SK-N-SH (cell line): Measurements from ENCODE around the gene ACSBG1. TPM values are rescaled to one million over a fixed set of nuclear protein-coding genes. Genes with fewer than 3 reads are reported as not detected.

Experiments used
- CTCF ChIA-PET: fragments of 300-600, 350-600 bp; formaldehyde crosslinking; extraction: SDS; loops from one replicate; lab custom pipeline; 2021; lab: Yijun Ruan, JAX
- POLR2A ChIA-PET: fragments of 350-600 bp; sonication (Branson Sonifier 250); formaldehyde crosslinking; extraction: SDS; loops from one replicate; lab custom pipeline; 2020; ENCODE audit warnings: antibody characterized with exemption, inconsistent platforms; lab: Yijun Ruan, JAX
- DNase-seq: peaks from one replicate; pipeline ENCODE4 v3.0.0; 2012
- H2AFZ ChIP-seq: fragments of 200-600 bp; sonication (generic); 2 replicates; pipeline ENCODE4 v1.8.1; 2016; ENCODE audit warnings: antibody characterized with exemption, mild to moderate bottlenecking, low read depth
- H3F3A ChIP-seq: fragments of 200-600 bp; sonication (generic); replicated peaks from 2 replicates; pipeline ENCODE3; 2016; ENCODE audit warnings: antibody characterized with exemption, mild to moderate bottlenecking; ENCODE audit not compliant: insufficient read depth
- H3K27ac ChIP-seq, 2 experiments: fragments of 200-500 bp in 1 of 2; fragments of 200-600 bp in 1 of 2; sonication (Bioruptor generic) in 1 of 2; sonication (generic), shearing (Covaris generic) in 1 of 2; 2 replicates each; pipeline versions ENCODE4 v1.5.1 to v1.6.1; 2014 to 2016; ENCODE audit warnings: low read depth in 2 of 2, inconsistent platforms in 1 of 2, low read length in 1 of 2, mild to moderate bottlenecking in 1 of 2, mixed read lengths in 1 of 2
- H3K27me3 ChIP-seq: fragments of 200-600 bp; sonication (generic), shearing (Covaris generic); 2 replicates; pipeline ENCODE4 v1.6.1; 2016; ENCODE audit warnings: mixed run types; ENCODE audit not compliant: insufficient read depth
- H3K36me3 ChIP-seq, 2 experiments: fragments of 200-500 bp in 1 of 2; fragments of 200-600 bp in 1 of 2; sonication (Bioruptor generic) in 1 of 2; sonication (generic) in 1 of 2; replicated peaks in 1 of 2; 2 replicates each; pipeline versions ENCODE3 to v1.5.1; 2014 to 2016; ENCODE audit warnings: low read length in 1 of 2, mild to moderate bottlenecking in 1 of 2; ENCODE audit not compliant: insufficient read depth in 2 of 2, control insufficient read depth in 1 of 2
- H3K4me1 ChIP-seq, 2 experiments: fragments of 200-500 bp in 1 of 2; fragments of 200-600 bp in 1 of 2; sonication (Bioruptor generic) in 1 of 2; sonication (generic), shearing (Covaris generic) in 1 of 2; 2 replicates each; pipeline versions ENCODE4 v1.5.1 to v1.6.1; 2014 to 2016; ENCODE audit warnings: low read depth in 1 of 2, low read length in 1 of 2, mixed run types in 1 of 2; ENCODE audit not compliant: insufficient read depth in 2 of 2, control insufficient read depth in 1 of 2
- H3K4me2 ChIP-seq: fragments of 200-600 bp; sonication (generic), shearing (Covaris generic); 2 replicates; pipeline ENCODE4 v1.6.1; 2017; ENCODE audit warnings: mixed run types
- H3K4me3 ChIP-seq, 2 experiments: fragments of 200-500 bp in 1 of 2; fragments of 200-600 bp in 1 of 2; sonication (Bioruptor generic) in 1 of 2; sonication (generic), shearing (Covaris generic) in 1 of 2; 2 replicates each; pipeline versions ENCODE4 v1.5.1 to v1.8.1; 2014 to 2016; ENCODE audit warnings: low read depth in 2 of 2, inconsistent platforms in 1 of 2, low read length in 1 of 2, mild to moderate bottlenecking in 1 of 2, mixed read lengths in 1 of 2, moderate library complexity in 1 of 2
- H3K79me2 ChIP-seq: fragments of 200-600 bp; sonication (generic); 2 replicates; pipeline ENCODE4 v1.8.1; 2017; ENCODE audit warnings: mild to moderate bottlenecking; ENCODE audit not compliant: insufficient read depth
- H3K9ac ChIP-seq: fragments of 200-600 bp; sonication (generic); 2 replicates; pipeline ENCODE4 v1.6.1; 2017; ENCODE audit warnings: mixed run types
- H3K9me2 ChIP-seq: fragments of 200-600 bp; sonication (generic); 2 replicates; pipeline ENCODE4 v1.6.1; 2017; ENCODE audit warnings: mixed run types
- H3K9me3 ChIP-seq: fragments of 200-600 bp; sonication (generic); 2 replicates; pipeline ENCODE4 v1.6.1; 2017; ENCODE audit warnings: mixed run types, mild to moderate bottlenecking, moderate library complexity
- H4K20me1 ChIP-seq: fragments of 200-600 bp; sonication (generic); 2 replicates; pipeline ENCODE4 v1.6.1; 2017; ENCODE audit warnings: mild to moderate bottlenecking, mixed run types; ENCODE audit not compliant: insufficient read depth
- EZH2phosphoT487 ChIP-seq: fragments of 200-600 bp; sonication (generic); IDR thresholded peaks from 2 replicates; pipeline ENCODE4 v1.6.1; 2017; ENCODE audit warnings: low read depth, mixed run types, mild to moderate bottlenecking, antibody characterized with exemption, moderate library complexity, borderline replicate concordance
- FOXM1 ChIP-seq: IDR thresholded peaks from 2 replicates; pipeline ENCODE4 v1.4.0; 2012; ENCODE audit warnings: low read depth, mild to moderate bottlenecking
- GABPA ChIP-seq: IDR thresholded peaks from 2 replicates; pipeline ENCODE4 v1.4.0; 2012; ENCODE audit warnings: low read depth, mild to moderate bottlenecking
- GATA2 ChIP-seq: sonication (generic); formaldehyde crosslinking; IDR thresholded peaks from 2 replicates; pipeline ENCODE4 v1.5.0; 2020; ENCODE audit warnings: mild to moderate bottlenecking, missing genetic modification reagents
- MEF2A ChIP-seq: IDR thresholded peaks from 2 replicates; pipeline ENCODE4 v1.4.0; 2012; ENCODE audit warnings: low read depth, borderline replicate concordance
- MXI1 ChIP-seq: IDR thresholded peaks from 2 replicates; pipeline ENCODE4 v1.6.1; 2012; ENCODE audit warnings: mild to moderate bottlenecking, low read depth, low read length, improper control_type of control experiment
- NFIC ChIP-seq: IDR thresholded peaks from 2 replicates; pipeline ENCODE4 v1.4.0; 2012; ENCODE audit warnings: borderline replicate concordance
- NRF1 ChIP-seq: IDR thresholded peaks from 2 replicates; pipeline ENCODE4 v1.6.1; 2012; ENCODE audit warnings: low read depth, mild to moderate bottlenecking, low read length
- POLR2AphosphoS5 ChIP-seq: IDR thresholded peaks from 2 replicates; pipeline ENCODE4 v1.6.1; 2012; ENCODE audit warnings: low read depth, low read length
- RAD21 ChIP-seq: IDR thresholded peaks from 2 replicates; pipeline ENCODE4 v1.6.1; 2012; ENCODE audit warnings: mild to moderate bottlenecking, low read length
- SMC3 ChIP-seq: IDR thresholded peaks from 2 replicates; pipeline ENCODE4 v1.6.1; 2012; ENCODE audit warnings: low read depth, low read length, improper control_type of control experiment
- TAF1 ChIP-seq: IDR thresholded peaks from 2 replicates; pipeline ENCODE4 v1.6.1; 2012; ENCODE audit warnings: low read depth, mild to moderate bottlenecking, low read length, moderate library complexity, borderline replicate concordance
- YY1 ChIP-seq: IDR thresholded peaks from 2 replicates; pipeline ENCODE4 v1.4.0; 2012; ENCODE audit warnings: low read depth, mild to moderate bottlenecking
- WGBS: methylation state at CpG from one replicate; pipeline ENCODE4 v1.1.6; 2017; ENCODE audit warnings: low lambda C conversion rate; 5-methylcytosine and 5-hydroxymethylcytosine counted together
- polyA plus RNA-seq, 3 experiments: library from polyadenylated mRNA; depleted of rRNA; stranded (reverse); fragments of >200 nt; gene quantifications; 2 replicates each; pipeline ENCODE4 v1.2.3, GENCODE V29; 2012
- TF ChIP-seq, protein P1 (sequence below): IDR thresholded peaks from 2 replicates; pipeline ENCODE4; 2012
- TF ChIP-seq, protein P2 (sequence below): fragments of 150-350 bp; IDR thresholded peaks from 2 replicates; pipeline ENCODE4 v1.6.1; 2017; ENCODE audit warnings: antibody characterized with exemption, low read length, low read depth, borderline replicate concordance
- TF ChIP-seq, protein P3 (sequence below): IDR thresholded peaks from 2 replicates; pipeline ENCODE4 v1.4.0; 2012; ENCODE audit warnings: low read depth
- TF ChIP-seq, protein P4 (sequence below): fragments of 200-600 bp; sonication (generic); IDR thresholded peaks from 2 replicates; pipeline ENCODE4 v1.6.1; 2017; ENCODE audit warnings: antibody characterized with exemption, mild to moderate bottlenecking, moderate library complexity
- TF ChIP-seq, protein P5 (sequence below): IDR thresholded peaks from 2 replicates; pipeline ENCODE4 v1.4.0; 2012; ENCODE audit warnings: low read depth, borderline replicate concordance

The ACSBG1 gene
- polyA plus RNA-seq, 1 of the 3 experiments (the other 2 are of a cell fraction) = under 0.01 TPM

DNA sequence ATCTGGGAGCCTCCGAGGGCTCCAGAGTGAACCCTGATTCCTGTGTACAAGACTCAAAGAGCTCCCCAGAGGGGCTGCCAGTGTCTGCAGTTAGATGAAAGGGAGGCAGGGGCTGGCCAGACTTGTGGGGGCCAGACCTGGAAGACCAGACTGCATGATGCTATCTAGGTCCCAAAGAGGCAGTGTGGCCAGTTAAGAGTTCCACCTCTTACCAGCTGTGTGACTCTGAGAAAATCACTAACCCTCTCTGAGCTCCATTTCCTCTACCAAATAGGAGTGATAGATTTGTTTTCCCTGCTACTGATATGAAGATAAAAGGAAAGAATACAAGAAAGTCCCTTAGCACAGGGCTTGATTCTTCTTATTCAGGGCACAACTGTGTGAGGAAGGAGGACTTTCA lies 29.0 kb downstream of the ACSBG1 start:
- Histone ChIP-seq H3K4me1 (peaks cover 7 to 21% of the 10 kb centered on the region in 2 experiments; a peak in 3 of 4 replicates), H3K27ac (no peak overlapping the region), H3F3A (no peaks in the 10 kb centered on the region), H3K9ac (no peak overlapping the region), H3K9me2 (no peaks in the 10 kb centered on the region), H3K4me3 (no peak overlapping the region), H3K36me3 (no peaks in the 10 kb centered on the region), H3K4me2 (no peak overlapping the region), H3K9me3 (no peaks in the 10 kb centered on the region), H2AFZ (no peak overlapping the region), H3K79me2 (no peaks in the 10 kb centered on the region), H4K20me1 (no peaks in the 10 kb centered on the region), H3K27me3 (0 out of 2 replicates have a peak, but pooled peaks cover 8% of the 10 kb centered on the region)
- ChIA-PET POLR2A (interaction anchor here (0.5 kb wide), 1 partner anchor 94 kb away, joined by 5 read pairs; the partner anchor contains the start of gene SKIC8), CTCF (interaction anchor here (1.0 to 8.2 kb wide), 9 partner anchors 11 to 247 kb away, joined by 3 to 68 read pairs (median 5); partner anchors contain the start of gene CIB2)
- TF ChIP-seq, protein P1, sequence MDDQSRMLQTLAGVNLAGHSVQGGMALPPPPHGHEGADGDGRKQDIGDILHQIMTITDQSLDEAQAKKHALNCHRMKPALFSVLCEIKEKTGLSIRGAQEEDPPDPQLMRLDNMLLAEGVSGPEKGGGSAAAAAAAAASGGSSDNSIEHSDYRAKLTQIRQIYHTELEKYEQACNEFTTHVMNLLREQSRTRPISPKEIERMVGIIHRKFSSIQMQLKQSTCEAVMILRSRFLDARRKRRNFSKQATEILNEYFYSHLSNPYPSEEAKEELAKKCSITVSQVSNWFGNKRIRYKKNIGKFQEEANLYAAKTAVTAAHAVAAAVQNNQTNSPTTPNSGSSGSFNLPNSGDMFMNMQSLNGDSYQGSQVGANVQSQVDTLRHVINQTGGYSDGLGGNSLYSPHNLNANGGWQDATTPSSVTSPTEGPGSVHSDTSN = no peak
- TF ChIP-seq, protein P2, sequence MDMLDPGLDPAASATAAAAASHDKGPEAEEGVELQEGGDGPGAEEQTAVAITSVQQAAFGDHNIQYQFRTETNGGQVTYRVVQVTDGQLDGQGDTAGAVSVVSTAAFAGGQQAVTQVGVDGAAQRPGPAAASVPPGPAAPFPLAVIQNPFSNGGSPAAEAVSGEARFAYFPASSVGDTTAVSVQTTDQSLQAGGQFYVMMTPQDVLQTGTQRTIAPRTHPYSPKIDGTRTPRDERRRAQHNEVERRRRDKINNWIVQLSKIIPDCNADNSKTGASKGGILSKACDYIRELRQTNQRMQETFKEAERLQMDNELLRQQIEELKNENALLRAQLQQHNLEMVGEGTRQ = no peak
- TF ChIP-seq FOXM1 (no peak), YY1 (no peak), MXI1 (no peak), POLR2AphosphoS5 (no peak), EZH2phosphoT487 (no peak), GATA2 (CRISPR knock-in tag) (no peak), NFIC (no peak), SMC3 (no peak), NRF1 (no peak), TAF1 (no peak), MEF2A (no peak), RAD21 (no peak), GABPA (no peak)
- TF ChIP-seq, protein P3, sequence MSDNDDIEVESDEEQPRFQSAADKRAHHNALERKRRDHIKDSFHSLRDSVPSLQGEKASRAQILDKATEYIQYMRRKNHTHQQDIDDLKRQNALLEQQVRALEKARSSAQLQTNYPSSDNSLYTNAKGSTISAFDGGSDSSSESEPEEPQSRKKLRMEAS = no peak
- TF ChIP-seq, protein P4, sequence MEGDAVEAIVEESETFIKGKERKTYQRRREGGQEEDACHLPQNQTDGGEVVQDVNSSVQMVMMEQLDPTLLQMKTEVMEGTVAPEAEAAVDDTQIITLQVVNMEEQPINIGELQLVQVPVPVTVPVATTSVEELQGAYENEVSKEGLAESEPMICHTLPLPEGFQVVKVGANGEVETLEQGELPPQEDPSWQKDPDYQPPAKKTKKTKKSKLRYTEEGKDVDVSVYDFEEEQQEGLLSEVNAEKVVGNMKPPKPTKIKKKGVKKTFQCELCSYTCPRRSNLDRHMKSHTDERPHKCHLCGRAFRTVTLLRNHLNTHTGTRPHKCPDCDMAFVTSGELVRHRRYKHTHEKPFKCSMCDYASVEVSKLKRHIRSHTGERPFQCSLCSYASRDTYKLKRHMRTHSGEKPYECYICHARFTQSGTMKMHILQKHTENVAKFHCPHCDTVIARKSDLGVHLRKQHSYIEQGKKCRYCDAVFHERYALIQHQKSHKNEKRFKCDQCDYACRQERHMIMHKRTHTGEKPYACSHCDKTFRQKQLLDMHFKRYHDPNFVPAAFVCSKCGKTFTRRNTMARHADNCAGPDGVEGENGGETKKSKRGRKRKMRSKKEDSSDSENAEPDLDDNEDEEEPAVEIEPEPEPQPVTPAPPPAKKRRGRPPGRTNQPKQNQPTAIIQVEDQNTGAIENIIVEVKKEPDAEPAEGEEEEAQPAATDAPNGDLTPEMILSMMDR = no peak
- TF ChIP-seq, protein P5, sequence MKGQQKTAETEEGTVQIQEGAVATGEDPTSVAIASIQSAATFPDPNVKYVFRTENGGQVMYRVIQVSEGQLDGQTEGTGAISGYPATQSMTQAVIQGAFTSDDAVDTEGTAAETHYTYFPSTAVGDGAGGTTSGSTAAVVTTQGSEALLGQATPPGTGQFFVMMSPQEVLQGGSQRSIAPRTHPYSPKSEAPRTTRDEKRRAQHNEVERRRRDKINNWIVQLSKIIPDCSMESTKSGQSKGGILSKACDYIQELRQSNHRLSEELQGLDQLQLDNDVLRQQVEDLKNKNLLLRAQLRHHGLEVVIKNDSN = no peak
- WGBS = no CpG with 5 or more reads among the region's 1 CpG
- no peak for DNase-seq
